GF-D8 (cell line): ENCODE results near the gene GNAT1.
"Not testable (repeated sequence)": the region's sequence is repeated elsewhere in the genome, so short reads cannot be mapped to it uniquely, and the experiment has no call there.

Source experiments
- DNase-seq: peaks from one replicate; lab custom pipeline; 2025; lab: John Stamatoyannopoulos, UW

GNAT1 gene

DNA sequence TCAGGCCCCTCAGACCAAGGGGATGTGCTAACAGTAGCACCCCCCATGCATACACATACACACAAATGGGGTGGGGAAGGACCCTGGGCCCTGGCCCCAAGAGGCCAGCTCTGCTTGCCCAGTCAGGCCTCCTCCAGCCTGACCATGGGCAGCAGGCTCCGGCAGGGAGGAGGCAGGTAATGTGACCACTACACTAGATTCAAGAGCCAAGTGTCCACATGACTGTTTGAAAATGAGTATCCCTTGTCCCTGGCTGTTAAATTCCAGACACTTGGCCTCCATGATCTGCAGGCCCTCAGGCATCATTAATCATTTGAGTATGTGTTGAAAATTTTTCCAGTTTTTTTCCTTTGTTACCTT lies 30.7 kb downstream of the GNAT1 start:
- DNase-seq = no peak

DNA sequence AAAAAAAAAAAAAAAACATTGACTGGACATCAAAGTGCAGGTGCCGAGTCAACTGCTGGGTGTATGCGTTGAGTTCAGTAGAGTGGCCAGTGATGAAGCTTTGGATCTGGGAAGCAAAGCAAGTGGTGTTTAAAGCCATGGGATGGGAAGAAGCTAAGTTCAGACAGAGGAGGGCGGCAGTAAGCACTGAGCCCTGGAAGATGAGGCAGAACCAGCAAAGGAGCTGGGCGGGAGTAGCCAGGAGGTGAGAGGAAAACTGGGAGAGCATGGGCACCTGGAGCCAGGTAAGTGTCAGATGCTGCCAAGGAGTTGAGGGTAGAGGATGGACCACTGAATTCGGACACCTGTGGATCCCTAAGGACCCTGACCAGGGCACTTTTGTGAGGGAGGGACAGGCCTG lies 33.2 kb downstream of the GNAT1 start:
- no peak for DNase-seq

DNA sequence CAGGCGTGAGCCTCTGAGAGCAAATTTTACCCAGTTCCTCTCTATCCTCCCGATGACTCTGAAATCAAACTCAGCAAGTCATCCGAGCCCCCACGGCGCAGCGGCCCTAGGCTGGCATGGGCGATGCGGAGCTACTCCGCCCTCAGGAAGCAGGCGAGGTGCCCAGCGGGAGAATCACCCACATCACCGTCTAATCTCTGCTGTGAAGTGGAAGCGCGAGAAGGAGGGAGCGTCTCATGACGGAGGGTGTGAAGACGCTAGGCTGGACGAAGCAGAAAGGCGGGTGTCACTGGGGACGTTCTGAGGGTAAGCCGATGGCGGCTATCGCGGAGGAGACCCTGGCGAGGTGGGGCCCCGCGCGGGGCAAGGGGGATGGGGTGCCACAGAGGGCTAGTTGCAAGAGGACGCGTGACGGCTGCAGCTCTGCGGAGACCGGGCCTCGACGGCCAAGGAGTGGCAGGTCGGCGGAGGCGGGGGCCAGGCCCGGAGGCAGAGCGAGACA lies 35.5 kb downstream of the GNAT1 start:
- no peak for DNase-seq

DNA sequence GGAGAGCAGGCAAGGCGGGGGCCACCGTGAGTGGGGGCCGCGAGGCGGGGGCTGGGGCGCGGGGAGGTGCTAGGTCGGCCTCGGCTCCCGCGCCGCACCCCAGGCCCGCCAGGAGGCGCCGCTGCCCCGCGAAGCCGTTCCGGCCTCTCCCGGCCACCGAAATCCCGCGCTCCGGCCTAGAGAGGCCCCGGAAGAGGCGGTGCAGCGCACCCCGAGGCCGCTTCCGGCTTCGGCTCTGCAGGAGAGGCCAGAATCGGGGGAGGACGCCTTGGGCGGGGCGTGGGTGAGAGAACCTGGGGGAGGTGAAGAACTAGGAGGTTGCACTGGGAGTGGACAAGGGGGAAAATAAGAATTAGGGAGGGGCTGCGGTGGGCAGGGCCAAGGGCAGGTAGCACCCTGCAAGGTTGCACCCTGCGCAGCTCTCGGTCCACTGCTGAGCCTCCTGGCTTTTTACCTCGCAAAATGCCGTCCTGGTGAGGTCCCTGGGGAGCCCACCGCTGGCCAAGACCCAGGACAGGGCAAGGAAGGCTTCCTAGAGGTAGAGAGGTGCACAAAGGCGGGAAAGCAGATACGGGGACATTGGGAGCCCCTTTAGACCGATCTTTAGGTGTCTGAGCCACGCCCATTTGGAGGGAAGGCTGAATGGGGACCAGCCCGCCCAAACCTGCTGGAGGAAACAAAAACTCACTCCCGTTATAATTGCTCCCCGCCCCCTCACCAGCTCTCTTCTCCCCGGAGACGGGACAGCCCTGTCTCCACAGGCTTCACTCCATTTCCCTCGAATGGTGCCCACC lies 36.2 kb downstream of the GNAT1 start:
- peak; percentile 81 for DNase-seq

DNA sequence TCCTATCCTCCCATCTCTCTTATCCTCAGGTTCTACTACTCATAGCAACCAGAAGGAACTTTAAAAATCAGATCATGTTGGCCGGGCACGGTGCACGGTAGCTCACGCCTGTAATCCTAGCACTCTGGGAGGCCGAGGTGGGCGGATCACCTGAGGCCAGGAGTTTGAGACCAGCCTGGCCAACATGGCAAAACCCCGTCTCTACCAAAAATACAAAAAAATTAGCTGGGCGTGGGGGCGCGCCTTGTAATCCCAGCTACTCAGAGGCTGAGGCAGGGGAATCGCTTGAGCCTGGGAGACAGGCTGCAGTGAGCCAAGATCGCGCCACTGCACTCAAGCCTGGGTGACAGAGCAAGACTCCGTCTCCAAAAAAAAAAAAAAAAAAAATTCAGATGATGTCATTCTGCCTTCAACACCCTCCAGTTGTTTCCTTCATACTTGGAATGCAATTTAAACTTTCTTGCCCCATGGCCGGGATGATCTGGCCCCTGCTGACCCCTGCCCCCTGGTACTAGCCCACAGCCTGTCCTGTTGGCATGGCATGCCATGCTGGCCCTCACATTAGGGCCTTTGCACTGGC lies 36.9 kb downstream of the GNAT1 start:
- not testable (repeated sequence) for DNase-seq

DNA sequence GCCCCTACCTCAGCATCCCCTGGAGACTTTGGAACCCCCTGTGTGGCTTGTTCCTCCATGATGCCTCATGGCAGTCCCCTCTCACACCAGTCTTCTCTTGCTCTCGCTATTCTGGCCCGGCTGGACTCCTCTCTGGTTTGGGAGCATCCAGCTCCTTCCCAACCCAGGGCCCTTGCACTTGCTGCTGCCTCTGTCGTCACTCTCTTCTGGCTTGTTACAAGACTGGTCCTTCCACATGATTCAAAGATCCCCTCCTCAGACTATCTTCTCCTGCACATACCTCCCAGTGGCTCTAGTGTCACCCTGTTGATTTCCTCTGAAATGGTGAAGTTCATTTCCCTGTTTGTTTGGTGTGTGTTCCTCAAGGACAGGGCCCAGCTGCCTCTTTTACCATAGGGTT lies 38.1 kb downstream of the GNAT1 start:
- DNase-seq = no peak

DNA sequence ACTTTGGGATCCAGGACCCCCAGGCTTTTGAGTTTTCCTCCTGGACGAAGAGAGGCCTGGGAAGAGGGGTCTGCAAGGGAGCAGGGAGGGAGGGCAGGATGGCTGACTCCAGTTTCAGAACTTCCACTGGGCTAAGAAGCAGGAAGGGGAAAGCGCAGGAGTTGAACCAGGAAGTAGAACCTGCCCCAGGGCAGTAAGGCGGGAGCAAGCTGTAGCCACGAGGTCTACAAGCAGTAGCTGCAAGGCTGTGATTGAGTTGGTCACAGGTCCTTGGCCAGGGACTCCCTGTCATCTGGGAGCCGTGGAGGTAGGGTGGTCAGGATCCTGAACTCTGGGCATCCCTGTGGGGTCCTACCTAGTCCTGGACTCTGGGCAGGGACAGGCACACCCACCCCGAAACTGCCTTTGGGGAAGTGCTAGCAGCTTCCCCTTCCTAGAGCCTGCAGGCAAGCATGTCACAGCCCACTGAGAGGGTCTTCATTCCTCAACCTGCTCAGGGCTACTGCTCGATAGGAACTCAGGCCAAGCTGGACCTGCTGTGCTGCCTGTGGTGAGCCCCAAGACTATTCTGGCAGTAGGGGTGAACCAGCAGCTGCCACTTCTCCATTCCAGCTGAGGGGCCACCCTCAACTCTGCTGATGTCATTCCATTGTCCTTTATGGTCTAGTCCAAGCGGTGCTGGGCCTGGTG lies 38.8 kb downstream of the GNAT1 start:
- DNase-seq = no peak

DNA sequence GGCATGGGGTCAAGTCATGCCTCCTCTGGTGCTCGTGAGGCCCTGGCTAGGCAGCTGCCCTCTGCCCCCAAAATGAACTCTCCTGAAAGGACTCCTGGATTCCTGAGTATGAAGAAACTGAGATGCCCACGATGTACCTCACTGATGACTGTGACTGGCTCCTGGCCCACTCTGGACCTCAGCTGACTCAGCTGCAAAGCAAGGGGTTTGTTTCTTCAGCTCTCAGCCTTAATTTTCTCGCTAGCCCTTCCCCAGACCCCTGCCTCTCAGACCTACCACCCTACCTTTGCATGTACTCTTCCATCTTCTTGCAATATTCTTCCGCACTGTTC lies 39.4 kb downstream of the GNAT1 start:
- no peak for DNase-seq

DNA sequence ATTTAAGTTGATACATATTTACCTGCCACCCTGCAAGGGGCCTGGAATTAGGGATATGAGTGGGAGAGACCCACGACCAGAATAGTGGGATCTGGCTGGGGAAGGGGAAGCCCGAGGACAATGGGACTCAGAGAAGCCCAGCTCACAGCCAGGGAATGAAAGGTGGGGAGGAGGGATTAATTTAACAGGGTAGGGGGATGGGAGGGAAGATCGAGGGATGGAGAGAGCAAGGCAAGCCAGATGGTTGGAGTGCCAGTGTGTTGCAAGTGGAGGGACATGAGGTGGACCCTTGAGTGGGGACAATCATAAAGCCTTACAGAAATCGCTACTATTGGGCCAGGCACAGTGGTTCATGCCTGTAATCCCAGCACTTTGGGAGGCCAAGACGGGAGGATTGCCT lies 40.2 kb downstream of the GNAT1 start:
- no peak for DNase-seq

DNA sequence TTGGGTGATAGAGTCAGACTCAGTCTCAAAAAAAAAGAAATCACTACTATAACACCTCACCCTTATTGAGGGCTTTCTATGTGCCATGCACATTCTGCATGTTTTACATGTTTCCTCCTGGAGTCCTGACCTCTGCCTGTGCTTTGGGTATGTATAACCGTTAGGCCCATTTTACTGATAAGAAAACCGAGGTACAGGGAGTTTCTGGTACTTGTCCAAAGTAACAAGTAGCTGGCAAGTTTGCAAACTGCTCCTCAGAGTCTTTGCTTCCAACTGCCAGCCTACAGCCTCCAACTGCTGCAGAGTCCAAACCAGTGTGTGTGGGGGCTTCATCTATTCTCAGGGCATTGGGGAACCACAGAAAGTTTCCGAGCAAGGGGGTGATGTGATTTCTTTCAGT lies 40.9 kb downstream of the GNAT1 start:
- no peak for DNase-seq

DNA sequence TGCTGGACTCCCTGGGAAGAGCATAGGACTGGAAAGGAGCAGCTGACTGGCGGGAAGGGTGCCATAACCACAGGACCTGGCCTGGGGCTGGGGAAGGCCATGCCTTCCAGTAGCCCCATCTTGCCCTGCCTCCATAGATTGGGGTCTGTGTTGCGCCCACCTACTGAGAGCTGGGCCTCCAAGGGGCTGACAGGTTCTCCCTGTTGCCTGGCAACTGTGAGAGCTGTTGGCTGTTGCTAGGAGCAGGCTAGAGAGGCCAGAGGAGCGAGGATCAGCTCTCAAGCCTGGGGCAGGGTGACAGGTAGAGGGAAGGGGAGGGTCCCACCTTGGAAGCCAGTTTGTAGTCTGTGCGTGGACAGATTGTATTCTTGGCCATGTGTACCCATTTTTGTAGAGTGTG lies 41.8 kb downstream of the GNAT1 start:
- no peak for DNase-seq

DNA sequence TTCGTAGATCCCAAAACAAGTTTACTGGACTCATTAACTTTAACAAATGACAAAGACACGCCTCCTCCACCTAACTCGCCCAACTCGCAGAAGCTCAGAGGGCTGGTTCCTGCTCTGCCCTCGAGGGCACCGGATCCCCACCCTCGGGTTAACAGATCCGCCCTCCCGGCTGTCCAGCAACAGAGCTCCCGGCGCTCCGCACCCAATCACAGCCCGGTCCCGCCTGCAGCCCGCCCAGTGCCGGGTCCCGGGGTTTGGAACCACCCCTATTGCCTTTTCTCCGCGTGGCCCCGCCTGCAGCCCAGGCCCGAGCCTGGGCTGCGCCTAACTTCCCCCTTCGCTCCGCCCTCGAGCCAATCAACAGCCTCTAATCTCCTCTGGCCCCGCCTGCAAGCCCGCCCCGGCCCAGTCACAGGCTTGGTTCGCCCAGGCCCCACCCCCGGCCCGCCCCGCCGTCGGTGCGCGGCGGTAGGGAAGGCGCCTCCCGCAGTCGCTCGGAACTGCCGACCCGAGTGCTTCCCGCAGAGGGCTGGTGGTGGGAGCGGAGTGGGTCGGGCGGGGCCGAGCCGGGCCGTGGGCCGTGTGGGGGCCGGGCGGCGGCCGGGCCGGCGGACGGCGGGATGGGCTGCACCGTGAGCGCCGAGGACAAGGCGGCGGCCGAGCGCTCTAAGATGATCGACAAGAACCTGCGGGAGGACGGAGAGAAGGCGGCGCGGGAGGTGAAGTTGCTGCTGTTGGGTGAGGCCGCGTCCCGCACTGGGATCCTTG lies 44.5 kb downstream of the GNAT1 start, which contains the start of gene GNAI2:
Gene GNAI2, plus strand, starts transcription at position 489 of the 768 bp plus-strand sequence. Its CDS starts 132 bp downstream, at position 621.
- peak; percentile 97 for DNase-seq

DNA sequence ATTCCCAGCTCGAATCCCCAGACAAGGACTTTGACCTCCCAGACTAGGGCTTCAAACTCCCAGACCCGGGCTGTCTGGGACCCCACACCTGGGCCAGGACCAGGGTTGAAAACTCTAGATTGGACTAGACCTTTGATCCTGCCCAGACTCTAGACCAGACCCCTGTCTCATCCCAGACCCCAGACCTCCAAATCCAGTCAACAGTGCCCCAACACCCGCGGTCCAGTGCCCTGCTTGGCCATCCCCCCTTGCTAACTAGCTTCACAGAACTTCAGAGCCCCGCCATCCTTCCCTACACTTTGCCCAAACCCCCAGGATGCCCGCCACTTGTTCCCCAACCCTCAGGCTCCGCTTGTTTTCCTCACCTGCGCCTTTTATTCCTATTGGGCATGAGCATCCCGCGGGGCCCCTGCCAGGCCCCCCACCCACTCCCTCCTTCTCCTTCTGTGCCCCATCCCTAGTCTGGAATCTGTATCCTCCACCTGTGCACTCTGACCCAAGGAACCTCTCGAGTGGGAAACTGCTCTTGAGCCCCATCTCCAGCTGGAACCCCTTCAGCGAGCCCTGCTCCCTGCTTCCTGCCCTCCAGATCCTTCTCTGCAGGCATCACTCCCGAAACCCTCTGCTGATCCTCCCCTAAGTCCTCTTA lies 45.2 kb downstream of the GNAT1 start:
- DNase-seq = no peak

DNA sequence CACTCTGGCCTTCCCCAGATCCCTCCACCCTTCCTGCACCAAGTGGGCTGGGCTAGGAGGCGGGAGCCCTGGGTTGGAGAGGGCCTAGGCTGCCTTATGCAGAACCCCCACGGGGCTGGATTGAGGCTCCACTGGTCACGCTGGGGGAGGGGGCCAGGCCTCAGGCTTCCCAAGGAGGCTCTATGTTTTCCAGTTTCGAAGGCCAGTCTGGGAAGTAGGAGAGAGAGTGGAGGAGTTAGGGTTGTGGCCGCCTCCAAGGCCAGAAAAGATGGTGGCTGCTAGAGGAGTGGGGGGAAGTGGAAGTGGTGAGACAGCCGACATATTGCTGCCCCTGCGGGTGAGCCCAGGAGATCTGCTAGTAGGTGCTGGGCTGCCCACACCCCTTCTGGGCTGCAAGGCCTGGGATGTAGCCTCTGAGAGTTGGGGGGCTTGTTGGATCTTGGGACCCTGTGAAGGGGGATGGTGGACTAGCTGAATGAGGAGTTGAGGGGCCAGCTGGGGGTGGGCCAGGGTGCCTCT lies 45.8 kb downstream of the GNAT1 start:
- DNase-seq = no peak

DNA sequence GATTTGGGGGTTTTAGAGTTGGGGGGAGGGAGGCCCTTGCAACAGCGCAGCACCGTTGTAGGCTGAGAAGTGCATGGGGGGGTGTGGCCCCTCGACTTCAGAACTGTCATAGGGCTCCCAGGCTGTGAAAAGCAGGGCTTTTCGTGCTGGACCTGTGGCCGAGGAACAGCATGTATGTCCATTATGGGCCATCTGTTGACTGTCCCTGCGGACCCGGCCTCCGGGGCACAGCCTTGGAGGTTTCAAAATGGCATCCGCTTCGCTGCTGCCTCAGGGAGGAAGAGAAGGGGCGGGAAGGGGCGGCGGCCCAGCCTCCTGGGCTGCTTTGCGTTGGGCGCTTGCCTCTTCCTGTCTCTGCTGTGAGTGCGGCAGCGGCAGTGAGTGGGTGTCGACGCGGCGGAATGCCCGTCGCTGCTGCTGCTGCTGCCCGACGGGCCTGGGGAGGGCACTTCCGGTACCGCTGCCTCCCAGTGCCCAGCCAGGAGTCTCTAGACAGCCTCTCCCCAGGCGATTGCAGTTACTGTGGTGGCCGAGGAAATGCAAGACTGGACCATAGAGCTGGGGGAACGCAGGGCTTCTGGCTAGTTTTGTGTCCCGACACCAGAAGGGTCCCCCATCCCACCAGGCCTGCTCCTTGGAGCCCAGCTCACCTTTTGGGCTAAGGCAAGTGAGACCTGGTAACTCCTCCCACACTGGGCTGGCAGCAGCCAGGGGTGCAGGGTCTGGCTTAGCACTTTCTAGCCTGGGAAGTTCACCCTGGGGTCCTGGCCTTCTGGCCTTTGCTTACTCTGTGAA lies 46.5 kb downstream of the GNAT1 start:
- peak; percentile 73 for DNase-seq

DNA sequence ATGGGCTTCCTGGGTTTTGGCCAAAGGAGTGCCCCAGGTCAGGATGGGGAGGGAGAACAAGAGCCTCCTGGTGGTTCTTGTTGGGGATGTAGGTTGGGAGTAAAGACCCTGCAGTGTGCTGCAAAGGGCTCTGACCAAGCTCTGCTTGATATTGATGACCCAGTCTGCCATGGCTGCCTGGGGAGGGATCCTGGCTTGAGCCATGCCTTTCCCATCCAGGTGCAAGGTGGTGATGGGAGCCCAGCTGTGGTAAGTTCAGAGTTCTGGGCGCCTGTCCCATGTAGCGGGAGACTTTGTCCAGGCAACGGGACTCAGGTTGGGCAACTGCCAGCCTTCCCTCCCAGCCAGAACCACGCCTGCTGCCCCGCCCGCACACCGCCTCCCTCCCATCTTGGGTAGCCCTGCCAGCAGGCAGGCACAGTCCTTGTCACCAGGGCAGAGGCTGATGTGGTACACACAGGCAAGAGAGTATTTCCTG lies 47.2 kb downstream of the GNAT1 start:
- peak; percentile 26 for DNase-seq

DNA sequence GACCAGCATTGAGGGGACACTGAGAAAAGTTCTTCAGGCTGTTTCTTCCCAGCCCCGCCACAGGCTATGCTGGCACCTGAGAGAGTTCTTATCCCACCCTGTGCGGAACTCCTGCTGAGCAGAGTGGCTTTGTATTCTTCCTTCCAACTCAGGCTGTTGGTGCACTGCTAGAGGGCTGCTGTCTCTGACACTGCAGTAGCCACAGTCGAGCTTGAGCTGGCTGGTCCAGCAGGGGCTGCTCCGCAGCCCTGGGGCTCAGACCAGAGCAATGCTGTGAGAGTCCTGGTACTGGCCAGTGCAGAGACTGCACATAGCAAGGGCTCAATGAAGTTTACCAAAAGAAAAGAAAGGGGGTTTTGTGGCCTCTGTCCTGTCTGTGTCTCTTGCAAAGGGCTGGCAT lies 48.2 kb downstream of the GNAT1 start:
- no peak for DNase-seq

DNA sequence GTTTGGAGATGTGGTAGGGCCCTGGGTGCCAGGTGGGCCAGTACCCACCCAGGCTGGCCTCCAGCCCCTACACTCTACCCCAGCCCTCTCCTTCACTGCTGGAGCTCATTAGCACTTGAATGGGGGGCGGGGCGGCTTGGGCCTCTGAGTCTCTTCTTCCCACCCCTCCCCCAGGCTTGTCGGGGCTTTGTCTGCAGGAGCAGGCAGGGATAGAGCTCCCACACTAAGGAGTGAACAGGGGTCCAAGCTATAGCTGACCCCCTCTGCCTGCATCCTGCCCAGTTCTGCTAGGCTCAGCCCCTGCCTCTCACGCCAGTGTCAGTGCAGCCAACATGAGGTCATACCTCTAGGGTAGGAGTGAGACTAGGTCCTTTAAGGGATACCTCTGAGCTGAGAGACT lies 49.8 kb downstream of the GNAT1 start:
- DNase-seq = no peak

DNA sequence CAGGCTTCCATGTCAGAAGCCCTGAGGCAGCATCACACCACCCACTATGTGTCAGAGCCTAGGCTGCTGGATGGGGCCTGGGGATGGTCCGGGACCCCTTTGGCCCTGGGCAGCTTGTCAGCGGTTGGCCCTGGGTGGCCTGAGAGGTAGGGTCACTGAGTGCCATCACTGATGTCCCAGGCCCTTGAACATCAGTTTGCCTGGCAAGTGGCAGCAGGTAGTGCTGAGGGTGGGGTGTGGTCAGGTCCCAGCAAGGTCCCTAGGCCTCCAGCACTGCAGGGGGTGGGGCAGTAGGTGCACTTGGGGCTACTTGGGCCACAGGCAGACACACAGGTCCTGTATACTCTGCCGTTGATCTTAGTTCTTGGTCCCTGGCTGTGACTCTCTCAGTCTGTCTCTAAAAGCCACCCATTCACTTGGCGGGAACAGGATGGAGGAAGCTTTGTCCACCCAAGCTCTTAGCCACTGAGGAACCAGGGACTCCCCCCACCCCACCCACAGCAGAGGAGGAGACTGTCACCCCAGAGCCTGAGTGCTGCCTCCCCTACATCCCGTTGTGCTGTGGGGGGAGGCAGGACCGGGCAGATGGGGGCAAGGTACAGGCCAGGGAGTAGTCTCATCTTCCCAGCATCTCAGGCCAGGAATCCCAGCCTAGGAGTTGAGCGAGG lies 50.4 kb downstream of the GNAT1 start:
- DNase-seq = no peak

DNA sequence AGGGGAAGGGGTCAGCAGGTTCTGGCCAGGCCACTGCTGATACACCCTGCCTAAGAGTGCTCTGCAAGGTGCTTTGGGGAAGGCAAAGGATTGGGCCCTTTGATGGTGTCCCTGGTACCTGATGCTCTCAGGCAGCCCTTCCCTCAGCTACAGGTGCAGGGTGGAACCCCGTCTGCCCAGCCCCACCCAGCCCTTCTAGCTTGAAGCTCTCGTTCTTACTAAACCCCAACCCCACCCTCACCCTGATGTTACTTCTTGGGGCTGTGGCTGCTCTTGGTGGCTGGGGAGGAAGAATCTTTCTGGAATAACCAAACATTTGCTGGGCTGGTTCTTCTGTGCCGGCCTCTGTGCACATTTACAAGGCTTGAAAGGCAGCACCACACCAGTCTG lies 51.0 kb downstream of the GNAT1 start:
- no peak for DNase-seq
